WERI-Rb-1 (cell line): ENCODE measurements around the gene FHIT.

ENCODE experiments used
- DNase-seq: peaks from one replicate; pipeline ENCODE4 v3.0.0-alpha.2; 2020
- H3K27ac ChIP-seq: fragments of 250-450 bp; sonication (Bioruptor Pico); 2 replicates; pipeline ENCODE4 v1.5.1; 2020; ENCODE audit warnings: mild to moderate bottlenecking, moderate library complexity
- H3K27me3 ChIP-seq: fragments of 250-450 bp; sonication (Bioruptor Pico); 2 replicates; pipeline ENCODE4 v1.5.1; 2021; ENCODE audit warnings: mild to moderate bottlenecking, low read depth, moderate library complexity; ENCODE audit not compliant: insufficient read depth, severe bottlenecking
- H3K36me3 ChIP-seq: fragments of 250-450 bp; sonication (Bioruptor Pico); 2 replicates; pipeline ENCODE4 v1.5.1; 2020; ENCODE audit warnings: mild to moderate bottlenecking, moderate library complexity
- H3K4me3 ChIP-seq: 2 replicates; pipeline ENCODE4 v1.5.1; 2011; ENCODE audit warnings: low read depth, mild to moderate bottlenecking, control low read depth, low read length
- H3K9me3 ChIP-seq: fragments of 250-450 bp; sonication (Bioruptor Pico); 2 replicates; pipeline ENCODE4 v1.5.1; 2021; ENCODE audit warnings: mild to moderate bottlenecking, moderate library complexity; ENCODE audit not compliant: severe bottlenecking
- TF ChIP-seq, protein P1 (sequence below): IDR thresholded peaks from 2 replicates; pipeline ENCODE4 v1.5.1; 2011; ENCODE audit warnings: low read depth, mild to moderate bottlenecking, control low read depth, inconsistent platforms, low read length

FHIT gene

DNA sequence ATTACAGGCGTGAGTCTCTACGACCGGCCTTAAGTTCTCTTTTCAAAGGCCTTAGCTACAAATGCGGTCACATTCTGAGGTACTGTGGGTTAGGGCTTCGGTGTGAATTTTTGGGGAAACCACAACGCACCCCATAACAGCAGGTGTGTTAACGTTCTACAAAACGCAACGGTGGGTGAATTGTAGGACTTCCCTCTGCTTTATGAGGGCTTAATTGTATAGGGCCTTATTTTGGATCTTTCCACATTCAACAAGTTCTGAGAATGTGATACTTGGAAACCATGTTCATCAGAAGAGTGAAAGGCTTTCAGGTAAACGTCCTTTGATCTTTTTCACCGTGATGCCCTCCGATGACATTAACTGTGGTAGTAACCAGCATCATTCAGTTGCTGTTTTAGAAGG lies 1202.8 kb downstream of the FHIT start:
- Histone ChIP-seq H3K4me3 (no peak overlapping the region), H3K36me3 (no peaks in the 10 kb centered on the region), H3K9me3 (peaks cover 3% of the 10 kb centered on the region), H3K27me3 (no peaks in the 10 kb centered on the region), H3K27ac (no peak overlapping the region)
- TF ChIP-seq, protein P1, sequence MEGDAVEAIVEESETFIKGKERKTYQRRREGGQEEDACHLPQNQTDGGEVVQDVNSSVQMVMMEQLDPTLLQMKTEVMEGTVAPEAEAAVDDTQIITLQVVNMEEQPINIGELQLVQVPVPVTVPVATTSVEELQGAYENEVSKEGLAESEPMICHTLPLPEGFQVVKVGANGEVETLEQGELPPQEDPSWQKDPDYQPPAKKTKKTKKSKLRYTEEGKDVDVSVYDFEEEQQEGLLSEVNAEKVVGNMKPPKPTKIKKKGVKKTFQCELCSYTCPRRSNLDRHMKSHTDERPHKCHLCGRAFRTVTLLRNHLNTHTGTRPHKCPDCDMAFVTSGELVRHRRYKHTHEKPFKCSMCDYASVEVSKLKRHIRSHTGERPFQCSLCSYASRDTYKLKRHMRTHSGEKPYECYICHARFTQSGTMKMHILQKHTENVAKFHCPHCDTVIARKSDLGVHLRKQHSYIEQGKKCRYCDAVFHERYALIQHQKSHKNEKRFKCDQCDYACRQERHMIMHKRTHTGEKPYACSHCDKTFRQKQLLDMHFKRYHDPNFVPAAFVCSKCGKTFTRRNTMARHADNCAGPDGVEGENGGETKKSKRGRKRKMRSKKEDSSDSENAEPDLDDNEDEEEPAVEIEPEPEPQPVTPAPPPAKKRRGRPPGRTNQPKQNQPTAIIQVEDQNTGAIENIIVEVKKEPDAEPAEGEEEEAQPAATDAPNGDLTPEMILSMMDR = no peak
- DNase-seq = no peak

DNA sequence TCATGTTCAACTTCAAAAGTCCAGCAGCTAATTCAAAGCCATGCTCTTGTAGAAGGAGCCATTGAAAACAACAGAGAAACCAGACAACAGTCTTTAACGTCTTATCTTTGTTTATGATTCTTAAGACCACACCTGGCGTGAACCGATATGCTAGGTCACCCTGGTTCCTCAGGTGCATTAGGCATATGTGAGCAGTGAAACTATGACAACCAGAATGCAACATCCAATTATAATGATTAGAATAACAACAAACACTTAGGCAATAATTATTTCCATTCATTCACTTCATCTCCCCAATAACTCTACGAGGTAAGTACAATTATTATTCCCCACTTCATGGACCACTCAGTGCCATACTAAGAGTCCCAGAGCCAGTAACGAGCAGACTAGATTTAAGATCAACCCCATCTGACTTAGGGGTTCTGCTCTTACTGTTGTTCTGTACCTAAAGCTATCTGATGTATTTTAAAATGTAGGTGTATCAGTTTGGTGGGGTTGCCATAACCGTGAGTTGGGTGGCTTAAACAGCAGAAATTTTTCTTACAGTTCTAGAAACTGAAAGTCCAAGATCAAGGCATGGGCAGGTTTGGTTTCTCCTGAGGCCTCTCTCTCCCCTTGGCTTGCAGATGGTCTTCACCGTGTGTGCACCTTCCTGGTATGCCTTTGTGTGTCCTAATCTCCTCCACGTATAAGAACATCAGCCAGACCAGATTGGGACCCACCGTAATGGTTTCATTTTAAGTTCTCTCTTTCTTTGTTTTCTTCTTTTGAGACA lies 1203.6 kb downstream of the FHIT start:
- peaks cover 3% of the 10 kb centered on the region for H3K9me3 ChIP-seq
- no peaks in the 10 kb centered on the region for H3K27me3 ChIP-seq
- no peaks in the 10 kb centered on the region for H3K36me3 ChIP-seq
- H3K27ac ChIP-seq = no peak overlapping the region
- H3K4me3 ChIP-seq = no peak overlapping the region
- TF ChIP-seq, protein P1 = no peak
- DNase-seq = no peak

DNA sequence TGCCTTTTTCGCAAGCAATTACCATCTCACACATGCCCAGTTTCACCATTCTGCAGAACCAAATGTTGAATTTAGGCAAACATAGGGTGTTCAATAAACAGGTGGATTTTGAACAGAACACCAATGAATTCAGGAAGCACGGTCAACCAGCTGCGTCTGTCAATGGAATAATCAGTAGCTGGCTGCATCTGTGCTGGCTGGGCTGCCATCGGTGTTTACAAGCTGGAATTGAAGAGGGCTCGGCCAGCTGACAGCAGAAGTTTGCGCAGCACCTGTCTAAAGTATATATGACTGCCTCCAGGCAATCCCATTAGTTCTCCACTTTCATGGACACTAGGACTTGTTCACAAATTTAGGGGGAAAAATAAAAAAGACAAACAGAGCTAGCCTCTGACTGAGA lies 1205.0 kb downstream of the FHIT start:
- no peaks in the 10 kb centered on the region for H3K36me3 ChIP-seq
- peaks cover 3% of the 10 kb centered on the region for H3K9me3 ChIP-seq
- TF ChIP-seq, protein P1 = no peak
- no peak for DNase-seq
- H3K27me3 ChIP-seq = no peaks in the 10 kb centered on the region
- H3K27ac ChIP-seq = no peak overlapping the region
- no peak overlapping the region for H3K4me3 ChIP-seq

DNA sequence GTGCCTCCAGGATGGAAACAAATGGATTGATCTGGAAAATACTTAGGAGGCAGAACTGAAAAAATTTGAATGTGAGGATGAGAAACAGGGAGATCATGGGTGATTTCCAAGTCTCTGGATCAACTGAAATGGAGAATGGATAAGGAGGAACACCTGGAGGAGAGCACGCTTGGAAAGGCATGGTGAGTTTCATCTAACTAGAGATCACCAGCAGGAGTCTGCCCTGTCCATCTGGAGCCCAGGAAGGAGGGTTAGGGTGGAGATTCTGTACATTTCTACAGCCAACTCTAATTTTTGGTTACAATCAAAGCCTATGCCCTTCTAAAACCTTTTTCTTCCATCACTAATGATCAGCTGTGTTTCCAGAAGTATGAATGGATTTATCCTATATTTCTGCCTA lies 1205.6 kb downstream of the FHIT start:
- Histone ChIP-seq H3K36me3 (no peaks in the 10 kb centered on the region), H3K27ac (no peak overlapping the region), H3K9me3 (peaks cover 3% of the 10 kb centered on the region), H3K27me3 (no peaks in the 10 kb centered on the region), H3K4me3 (no peak overlapping the region)
- TF ChIP-seq, protein P1 = no peak
- DNase-seq = no peak

DNA sequence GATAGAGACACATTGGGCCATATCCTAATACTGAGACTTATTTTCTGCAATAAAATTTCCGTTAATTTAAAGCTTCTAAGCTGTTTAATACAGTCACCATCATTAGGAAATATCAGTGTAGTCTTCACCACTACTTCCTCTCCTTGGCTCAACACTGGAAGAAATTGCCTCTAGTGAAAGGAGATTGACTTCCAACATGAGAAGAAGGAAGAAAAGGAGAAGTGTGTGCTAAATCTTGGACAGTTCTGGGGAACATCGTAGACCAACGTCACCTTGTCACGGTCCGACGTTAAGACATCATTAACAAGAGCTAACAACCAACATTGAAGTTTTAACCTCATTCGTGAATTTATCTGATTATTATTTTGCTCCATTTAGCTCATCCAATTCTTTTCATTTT lies 1214.4 kb downstream of the FHIT start:
- Histone ChIP-seq H3K4me3 (no peak overlapping the region), H3K27me3 (no peaks in the 10 kb centered on the region), H3K36me3 (no peaks in the 10 kb centered on the region), H3K9me3 (no peaks in the 10 kb centered on the region), H3K27ac (no peak overlapping the region)
- TF ChIP-seq, protein P1 = no peak
- DNase-seq = no peak
